ENCODE data around the gene CARD19.
"Not testable (repeated sequence)": the region's sequence is repeated elsewhere in the genome, so short reads cannot be mapped to it uniquely, and the experiment has no call there.

Gene CARD19

DNA sequence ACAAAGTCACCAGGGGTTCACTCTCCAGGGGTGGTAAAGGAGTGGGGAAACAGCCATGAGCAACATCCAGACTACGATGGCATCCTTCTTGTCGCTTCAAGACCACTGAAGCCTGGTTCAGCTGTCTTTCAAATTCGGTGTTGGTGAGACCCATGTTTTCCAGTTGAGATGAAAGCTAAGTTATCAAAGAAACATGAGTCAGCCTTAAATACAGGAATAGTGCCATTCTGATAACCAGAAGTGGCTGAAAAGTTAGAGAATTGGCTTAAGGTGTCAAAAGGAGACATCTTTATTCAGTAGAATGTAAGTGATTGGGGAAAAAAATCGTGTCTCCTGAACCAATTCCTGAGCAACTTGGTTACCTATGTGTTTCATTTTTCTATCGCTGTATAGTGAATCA is 7.0 kb upstream of the CARD19 start:
- no peak for DNase-seq

DNA sequence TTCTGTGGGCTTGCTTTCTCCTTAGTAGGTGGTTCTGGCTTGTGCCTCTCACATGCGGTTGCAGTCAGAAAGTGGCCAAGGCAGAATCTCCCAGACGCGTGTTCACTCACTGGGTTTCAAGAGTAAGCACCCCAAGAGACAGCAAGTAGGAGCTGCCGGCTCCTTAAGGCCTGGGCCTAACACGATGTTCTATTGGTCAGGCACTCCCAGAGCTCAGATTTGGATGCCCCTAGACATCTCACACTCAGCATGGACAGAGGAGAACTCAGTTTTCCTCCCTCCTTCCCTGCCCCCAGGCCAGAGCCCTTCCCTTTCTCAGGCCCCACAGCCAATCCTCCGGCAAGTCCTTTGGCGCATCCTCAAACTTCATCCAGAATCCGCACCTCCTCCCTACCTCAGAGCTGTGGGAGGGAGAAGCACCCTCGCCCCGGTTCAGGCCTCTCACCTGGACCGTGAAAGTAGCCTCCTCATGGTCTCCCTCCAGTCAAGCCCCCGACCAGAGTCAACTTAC is 6.5 kb upstream of the CARD19 start:
- DNase-seq = no peak

DNA sequence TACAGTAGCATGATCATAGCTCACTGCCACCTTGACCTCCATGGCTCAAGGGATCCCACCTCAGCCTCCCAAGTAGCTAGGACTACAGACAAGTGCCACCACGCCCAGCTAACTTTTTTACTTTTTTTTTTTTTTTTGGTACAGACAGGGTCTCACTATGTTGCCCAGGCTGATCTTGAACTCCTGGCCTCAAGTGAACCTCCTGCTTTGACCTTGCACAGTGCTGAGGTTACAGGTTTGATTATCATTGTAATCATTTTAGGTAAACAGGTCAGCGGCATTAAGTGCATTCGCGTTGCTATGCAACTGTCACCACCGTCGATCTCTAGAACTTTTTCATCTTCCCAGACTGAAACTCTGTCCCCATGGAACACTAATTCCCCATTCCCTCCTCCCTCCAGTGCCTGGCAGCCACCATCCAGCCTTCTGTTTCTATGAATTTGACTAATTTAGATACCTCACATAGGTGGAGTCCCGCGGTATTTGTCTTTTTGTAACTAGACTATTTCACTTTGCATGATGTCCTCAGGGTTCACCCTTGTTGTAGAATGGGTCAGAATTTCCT is 5.8 kb upstream of the CARD19 start:
- DNase-seq = no peak

DNA sequence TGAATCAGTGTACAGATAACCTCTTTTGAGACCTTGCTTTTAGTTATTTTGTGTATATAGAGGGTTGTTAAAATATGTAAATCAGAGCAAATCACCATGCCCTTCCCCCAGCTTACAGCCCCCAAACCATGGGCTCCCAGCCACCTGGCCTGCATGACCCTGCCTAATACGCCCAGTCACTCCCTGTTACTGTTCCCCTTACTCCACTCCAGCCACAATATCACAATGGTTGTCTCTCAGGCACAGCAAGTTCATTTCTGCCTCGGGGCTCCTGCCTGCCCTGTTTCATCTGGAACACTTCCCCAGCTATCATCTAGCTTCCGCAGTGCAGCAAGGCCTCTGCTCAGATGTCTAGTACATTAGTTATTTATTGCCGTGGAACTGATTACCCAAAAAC is 5.0 kb upstream of the CARD19 start:
- no peak for DNase-seq

DNA sequence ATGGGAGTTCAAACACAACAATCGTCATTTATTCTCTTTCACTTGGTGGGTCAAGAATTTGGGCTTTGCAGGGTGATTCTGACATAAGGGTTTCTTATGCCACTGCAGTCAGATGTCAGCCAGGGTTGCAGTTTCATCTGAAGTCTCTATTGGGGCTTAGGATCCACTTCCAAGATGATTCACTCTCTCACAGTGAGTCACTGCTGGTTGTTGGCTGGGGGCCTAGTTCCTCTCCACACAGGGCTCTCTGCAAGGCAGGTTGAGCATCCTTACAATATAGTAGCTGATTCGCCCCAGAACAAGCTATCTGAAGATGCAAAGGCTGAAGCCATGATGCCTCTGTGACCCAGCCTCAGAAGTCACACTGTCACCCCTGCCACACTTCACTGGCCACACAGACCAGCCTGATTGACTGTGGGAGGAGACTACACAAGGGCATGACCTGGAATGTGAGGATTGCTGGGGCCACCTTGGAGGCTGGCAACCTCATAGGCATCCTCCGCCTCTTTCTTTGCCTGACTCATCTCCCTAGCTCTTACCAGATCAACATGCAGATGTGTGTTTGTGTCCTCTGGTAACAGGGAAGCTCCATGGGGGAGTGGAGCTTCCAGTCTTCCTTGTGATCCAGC is 4.5 kb upstream of the CARD19 start:
- DNase-seq = peak; percentile 52 to 54

DNA sequence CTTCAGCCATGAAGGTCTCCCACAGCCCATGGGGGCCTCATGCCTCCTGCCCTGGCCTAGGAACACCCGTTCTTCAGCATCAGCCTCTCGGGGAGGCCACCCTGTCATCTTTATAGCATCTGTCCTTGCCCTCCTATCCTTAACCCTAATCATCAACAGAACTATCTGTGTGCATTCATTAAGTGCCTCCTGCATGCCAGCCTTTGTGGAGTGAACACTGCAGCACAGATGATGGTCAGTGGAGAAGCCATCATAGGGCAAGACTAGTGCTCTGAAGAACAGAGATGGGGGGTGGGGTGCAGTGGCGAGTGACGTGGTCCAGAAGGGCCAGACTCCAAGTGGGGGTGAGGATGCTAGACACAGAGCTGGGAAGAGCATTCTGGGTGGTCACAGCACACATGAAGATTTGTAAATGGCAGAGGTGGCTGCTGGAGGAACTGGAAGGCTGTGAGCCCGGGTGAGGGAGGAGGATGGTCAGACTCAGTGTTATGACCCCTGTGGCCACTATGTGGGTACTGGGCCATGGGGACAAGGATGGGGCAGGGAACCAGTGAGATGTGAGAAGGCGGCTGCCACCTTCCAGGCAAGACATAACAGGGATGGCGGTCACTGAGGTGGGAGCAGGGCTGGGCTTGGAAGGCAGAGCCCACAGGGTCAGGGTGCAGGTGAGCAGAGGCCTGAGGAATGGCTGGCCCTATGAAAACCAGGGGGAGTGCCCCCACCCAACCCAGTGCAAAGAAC is 3.6 kb upstream of the CARD19 start:
- no peak for DNase-seq

DNA sequence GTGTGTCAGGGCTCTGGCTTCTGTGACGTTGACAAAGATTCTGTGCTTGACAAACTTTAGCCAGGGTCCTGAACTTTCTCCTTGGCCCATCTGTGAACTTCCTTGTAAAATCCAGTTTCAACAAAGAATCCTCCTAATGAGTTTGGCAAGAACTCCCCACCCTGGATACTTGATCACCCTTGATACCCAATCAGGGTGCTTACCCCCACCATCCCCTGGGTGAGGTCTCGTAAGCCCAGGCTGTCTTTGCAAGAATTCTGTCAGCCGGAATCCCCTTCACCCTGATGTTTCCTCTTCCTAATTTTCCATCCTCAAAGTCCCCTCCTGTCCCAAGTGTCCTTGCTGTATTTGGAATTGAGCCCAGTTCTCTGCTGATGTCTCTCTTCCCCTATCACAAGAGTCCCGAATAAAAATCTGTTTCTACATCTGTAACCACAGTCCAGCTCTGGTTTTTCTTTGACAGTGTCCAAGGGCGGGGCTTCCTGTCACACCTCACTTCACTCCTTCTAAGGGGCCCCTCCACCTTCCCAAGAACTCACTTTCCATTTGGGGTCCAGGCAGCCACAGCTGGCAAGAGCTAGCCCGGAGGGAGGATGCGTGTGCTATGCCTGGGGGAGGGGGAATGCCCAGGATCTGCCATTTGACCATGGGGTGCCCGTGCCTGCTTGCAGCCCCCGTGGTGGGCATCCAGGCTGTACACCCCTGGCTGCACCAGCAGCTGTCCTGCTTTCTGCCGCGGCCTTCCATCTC is 2.7 kb upstream of the CARD19 start:
- DNase-seq = peak; percentile 7 to 27

DNA sequence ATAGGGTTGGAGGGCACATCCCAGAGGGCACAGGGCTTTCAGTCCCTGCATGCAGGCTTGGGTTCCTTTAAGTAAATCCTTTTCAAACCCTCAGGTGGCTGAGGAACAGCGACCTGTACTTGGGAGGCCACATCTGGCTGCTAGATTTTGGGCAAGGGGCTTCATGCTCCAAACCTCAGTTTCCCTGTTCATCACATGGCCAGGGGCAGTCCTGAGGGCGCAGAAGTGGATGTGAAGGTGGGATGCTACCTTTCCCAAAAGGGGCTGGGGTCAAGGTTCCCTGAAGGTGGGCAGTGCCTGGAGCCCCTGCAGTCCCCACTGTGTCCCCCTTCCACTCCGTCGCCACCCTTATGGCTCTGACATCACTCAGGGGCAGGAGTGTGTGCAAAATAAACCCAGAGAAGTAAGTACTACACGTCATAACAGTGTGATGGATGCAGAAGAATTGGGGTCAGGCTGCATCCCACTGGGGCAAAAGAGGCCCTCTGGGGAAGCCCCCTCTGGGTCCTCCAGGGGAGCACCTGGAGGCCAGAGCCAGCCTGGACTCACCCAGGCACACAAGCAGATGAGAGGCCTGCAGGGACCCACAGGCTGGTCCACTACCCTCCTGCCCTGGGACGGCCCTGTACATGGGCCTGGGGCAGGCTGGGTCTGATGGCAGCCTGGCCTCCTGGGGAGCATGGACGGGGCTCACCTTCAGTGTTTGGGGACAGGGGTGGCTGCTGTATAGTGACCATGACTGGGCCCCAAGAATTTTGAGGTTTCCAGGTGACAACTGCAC is 1.9 kb upstream of the CARD19 start:
- DNase-seq = no peak

DNA sequence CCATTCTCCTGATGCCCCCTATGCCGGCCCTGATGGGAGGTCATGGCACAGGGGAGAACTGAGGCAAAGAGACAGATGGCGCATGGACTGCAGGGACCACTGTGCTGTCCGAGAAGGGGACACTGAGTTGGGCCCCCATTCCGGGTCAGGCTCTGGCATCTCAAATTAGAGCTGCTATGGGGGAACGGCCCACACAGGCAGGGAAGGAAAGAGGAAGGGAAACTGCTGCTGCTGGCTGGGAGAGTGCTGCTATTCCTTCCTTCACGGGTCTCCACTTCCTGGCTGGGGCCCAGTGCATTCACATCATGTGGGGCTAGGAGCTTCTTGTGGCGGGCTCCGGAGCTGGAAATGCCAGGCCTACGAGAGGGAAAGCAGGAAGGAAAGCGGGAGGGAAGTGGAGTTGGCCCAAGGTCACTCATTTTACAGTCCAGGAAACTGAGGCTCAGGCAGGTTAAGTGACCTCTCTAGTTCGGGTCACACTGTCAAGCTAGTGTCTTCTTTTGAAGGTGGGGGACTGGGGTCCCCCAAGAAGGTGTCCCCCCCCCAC is 1.3 kb upstream of the CARD19 start:
- DNase-seq = peak; percentile 66 to 83

DNA sequence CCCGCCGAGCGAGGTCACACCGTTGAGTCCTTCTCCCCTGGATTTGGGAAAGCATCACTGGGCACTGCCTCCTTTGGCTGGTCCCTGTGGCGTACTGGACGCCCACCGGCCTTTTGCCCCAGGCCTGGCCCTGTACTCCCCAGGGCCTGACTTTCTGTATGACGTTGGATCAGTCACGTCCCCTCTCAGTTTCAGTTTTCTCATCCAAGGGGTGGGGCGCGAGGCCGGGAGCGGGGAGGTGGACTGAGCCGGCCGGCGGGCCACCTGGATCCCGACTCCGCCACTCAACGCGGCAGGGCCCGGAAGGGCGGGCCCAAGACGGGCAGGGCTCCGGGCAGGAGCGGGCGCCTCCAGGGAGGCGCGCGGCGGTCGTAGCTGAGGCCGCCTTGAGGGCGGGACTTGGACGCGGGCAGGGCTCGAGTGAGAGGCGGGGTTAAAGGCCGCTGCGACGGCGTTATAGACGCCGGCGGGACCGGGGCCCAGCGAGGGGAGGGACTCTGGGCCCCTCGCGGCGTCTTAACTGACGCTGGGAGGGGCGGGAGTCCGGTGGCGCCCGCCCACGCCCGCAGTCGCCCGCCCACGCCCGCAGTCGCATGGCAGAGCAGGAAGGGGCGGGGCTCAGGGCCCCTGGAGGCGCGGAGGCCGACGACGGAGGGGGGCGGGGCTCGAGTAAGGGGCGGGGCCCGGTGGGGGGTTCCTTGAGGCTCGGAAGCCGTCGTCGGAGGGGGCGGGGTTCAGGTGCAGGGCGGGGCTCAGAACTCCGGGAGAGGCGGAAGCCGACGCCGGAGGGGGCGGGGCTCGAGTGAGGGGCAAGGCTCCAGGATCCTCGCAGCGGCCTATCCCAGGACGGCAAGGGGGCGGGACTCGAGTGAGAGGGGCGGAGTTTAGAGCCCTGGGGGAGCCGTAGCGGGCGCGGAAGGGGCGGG is 549 bp upstream of the CARD19 start:
- DNase-seq = peak; percentile 98

DNA sequence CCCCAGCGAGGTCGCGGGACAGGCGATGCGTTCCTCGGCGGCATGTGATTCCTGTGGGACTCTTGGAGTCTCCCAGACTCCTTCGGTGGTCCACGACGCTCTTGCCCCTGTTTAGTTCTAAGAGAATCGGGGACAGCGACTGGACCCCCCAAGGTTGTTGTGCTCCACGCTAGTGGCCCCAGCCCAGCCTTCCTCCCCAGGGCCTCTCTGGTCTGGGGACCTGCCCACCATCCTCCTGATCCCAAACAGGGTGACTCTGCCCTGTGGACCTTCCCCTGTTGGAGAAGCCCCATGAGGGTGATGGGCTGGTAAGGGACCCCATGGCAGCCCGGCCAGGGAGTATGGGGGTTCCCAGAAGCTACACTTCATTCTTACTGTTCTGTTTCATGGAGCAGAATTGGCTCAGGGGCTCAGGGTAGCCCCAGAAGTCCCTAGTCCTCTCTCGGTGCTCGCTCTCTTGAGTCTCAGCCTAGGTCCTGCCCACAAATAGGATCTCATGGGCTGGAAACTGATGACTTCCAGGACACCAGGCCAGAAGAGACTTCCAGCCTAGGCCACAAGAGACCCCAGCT is 880 bp downstream of the CARD19 start:
- no peak for DNase-seq

DNA sequence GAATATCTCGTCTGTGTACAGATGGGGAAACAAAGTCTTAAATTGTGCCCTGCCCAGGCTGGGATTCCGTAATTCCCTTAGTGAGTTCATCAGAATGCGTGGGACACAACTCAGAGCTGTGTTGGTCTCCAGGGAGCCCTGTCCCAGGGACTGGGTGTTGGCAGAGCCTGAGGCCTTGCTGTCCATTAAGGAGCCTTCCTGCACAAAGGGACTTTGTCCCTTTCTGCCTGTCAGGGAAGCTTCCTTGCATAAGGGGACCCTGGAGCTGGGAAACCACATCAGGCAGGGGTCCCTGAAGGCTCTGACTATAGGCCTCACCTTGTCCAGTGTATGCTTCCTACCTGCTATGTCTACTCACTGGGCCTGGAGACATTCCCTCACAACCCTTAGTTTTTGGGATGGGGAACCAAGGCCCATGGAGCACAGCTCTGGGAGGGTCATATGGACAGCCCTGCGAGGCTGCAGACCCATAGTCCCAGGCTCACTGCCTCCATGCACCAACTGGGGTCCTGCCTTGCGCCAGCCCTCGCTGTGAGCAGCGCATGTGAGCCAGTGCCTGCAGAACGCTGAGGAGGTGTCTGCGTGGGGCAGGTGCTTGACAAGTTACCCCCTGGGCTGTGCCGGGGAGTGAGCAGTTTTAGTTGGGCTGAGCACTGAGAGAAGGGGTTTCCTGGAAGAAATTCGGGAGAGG is 1.6 kb downstream of the CARD19 start:
- no peak for DNase-seq

DNA sequence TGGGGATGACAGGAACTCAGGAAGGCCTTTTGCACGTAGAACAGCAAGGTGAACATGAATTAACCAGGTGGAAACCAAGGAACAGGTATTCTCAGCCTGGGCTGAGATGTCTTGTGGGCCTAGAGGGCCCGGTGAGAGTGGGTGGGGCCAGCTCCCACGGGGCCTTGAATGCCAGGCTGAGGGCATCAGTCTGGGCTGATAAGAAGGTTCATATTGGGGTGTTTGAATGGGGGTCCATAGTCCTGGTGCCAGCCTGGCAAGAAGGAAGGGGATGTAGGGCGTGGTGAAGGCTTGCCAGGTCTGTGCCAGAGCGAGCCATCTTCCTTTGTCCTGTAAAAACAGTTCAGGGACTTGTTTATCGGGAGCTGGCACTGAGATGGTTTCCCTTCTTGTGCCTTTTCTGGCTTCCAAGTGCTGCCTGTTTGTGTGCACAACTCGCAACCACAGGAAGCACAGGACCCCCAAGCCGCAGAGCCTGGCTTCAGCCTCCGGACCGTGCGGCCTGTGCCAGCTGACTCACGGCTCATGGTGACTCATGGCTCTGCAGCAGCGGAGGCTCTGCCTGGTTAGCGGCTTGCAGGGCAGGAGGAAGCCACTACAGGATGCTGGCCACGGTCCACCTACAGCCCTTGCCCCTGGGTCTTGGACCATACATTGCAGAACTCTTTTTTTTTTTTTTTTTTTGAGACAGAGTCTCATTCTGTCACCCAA is 2.4 kb downstream of the CARD19 start:
- peak; percentile 70 to 78 for DNase-seq

DNA sequence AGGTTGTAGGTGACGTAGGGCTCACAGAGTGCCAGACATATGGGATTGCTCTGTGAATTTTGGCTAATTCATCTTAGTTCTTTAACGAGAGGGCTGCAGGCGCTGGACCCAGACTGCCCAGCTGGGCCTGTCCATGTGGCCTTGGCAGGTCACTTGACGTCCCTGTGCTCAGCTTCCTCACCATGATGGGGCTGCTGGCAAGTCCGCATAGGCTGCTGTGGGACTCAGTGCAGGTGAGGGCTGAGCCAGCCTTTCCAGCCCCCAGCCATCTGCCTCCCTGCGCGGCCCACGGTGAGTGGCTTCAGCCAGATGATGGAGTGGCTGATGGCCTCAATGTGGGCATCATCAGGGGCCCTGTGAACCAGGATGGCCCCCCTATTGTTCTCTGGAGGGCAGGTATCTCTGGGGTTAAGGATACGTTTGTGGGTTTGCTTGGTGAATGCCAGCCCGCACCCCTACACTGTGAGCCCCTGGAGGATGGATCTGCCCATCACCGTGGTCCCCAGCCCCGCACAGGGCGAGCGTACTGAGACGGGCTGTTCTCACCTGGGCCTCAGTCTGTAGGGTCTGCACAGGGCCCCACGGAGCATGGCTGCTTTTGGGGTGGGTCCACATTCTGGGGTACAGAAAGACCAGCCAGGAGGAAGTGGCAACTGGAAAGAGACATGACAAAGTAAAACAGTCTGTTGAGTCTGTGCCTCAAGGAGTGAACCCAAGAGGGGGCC is 3.7 kb downstream of the CARD19 start:
- no peak for DNase-seq

DNA sequence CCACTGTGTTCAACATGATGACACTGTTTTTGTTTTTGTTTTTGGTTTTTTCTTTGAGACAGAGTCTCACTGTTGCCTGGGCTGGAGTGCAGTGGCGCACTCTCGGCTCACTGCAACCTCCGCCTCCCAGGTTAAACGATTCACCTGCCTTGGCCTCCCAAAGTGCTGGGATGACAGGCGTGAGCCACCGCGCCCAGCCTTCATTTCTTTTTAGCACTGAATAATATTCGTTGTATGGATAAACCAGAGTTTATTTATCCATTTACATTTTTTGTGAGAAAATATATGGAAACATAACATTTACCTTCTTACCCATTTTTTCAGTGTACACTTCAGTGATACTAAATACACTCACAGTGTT is 4.2 kb downstream of the CARD19 start:
- no peak for DNase-seq

DNA sequence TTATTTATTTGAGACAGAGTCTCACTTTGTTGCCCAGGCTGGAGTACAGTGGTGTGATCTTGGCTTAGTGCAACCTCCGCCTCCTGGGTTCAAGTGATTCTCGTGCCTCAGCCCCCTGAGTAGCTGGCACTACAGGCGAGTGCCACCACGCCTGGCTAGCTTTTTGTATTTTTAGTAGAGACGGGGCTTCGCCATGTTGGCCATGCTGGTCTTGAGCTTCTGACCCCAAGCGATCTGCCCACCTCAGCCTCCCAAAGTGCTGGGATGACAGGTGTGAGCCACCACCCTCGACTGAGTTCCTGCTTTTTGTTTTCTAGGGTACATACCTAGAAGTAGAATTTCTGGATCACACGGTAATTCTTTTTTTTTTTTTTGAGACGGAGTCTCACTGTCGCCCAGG is 5.1 kb downstream of the CARD19 start:
- DNase-seq = not testable (repeated sequence)

DNA sequence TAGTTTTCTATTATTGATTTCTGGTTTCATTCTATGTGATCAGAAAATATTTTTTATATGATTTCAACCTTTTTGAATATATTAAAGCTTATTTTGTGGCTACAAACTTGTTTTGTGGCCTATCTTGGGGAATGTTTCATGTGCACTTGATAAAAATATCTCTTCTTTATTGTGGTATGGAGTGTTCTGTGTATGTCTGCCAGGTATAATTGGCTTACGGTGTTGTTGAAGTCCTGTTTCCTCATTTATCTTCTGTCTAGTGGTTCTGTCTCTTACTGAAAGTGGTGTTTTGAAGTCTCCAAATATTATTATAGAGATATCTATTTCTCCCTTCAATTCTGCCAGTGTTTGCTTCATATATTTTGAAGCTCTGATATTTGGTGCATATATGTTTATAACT is 9.6 kb downstream of the CARD19 start:
- no peak for DNase-seq

DNA sequence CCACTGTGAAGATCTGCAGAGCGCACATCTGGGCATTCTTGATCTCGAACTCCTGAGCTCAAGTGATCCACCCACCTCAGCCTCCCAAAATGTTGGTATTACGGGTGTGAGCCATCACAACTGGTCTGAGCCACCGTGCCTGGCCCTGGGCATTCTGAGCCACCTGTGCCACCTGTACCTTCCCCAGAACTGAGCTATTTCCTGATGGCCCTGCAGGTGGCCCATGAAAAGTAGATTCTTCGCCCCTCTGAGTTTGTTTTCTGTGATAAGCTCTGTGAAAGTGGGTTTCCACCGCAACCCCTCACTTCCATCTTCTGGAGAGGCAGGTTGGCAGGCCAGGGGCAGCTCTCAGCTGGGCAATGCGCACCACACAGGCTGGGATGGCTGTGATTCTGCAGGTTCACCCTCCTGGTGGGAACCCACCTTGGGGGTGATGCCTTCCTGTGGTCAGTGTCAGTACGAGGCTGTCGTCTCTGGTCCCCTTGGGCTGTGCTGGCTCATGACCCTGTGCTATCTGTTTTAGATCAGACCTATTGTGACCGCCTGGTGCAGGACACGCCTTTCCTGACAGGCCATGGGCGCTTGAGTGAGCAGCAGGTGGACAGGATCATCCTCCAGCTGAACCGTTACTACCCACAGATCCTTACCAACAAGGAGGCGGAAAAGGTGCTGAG is 11.3 kb downstream of the CARD19 start:
- no peak for DNase-seq

DNA sequence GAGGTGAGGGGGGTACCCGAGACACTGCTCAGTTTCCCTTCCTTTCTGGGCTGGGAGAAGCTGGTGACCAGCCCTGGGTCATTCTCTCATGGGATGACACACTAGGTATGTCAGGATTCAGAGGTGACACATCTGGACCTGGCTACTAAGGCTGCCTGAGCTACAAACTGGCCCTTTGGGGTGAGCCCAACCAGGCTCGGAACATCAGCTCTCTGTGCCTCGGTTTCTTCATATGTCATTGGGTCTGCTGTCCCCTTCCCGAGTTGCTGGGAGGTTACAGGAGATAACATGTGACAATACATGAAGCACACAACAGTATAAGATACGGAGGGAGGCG is 11.8 kb downstream of the CARD19 start:
- DNase-seq = no peak

All from Kasumi-1 (cell line).